ENCODE data around the gene SMR3A. TPM values are rescaled to one million over a fixed set of nuclear protein-coding genes. Genes with fewer than 3 reads are reported as not detected.

Gene SMR3A
- total RNA-seq = not detected

DNA sequence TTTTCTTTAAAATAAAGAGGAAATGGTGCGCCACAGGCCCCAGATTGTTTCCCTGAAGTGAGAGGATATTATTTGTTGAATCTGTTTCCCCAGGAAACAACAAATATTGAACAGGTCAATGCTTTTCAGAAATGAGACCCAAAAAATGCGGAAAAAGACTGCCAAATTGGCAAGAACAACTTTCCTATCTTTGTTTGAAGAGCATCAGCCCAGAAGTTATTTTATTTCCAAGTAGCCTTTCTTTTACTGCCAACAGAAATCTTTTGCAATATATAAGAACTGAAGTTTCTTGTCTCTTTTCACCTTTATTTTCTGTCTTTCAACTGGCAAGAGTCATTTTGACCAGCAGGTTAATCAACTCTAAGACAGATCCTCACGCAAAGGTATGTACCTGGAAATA is at the start of gene SMR3A:
TSS of gene SMR3A (plus strand) at position 301 of the 400 bp plus-strand sequence. CDS start 1,356 bp downstream, outside the sequence.

DNA sequence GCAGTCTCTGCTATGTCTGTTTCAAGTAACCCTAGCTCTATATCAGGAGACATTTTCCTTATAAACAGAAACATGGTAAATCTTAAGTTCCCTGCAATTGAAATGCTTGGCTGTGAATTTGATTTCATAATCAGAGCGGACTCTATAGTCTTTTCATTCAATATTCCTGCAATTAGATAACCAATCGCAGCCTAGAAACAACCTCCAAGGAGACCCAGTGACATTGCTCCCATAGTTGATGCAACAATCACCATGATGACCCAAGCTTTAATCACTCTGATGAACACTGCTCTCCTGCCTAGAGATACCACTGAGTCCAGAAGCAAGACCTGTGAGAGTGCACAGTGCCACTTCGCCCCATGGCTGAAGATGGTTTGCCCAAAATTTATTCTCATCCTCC is 25.9 kb upstream of the SMR3A start, which contains the start of gene CABS1:
TSS of gene CABS1 (plus strand) at position 301 of the 400 bp plus-strand sequence. CDS start at position 360, 59 bp downstream.

DNA sequence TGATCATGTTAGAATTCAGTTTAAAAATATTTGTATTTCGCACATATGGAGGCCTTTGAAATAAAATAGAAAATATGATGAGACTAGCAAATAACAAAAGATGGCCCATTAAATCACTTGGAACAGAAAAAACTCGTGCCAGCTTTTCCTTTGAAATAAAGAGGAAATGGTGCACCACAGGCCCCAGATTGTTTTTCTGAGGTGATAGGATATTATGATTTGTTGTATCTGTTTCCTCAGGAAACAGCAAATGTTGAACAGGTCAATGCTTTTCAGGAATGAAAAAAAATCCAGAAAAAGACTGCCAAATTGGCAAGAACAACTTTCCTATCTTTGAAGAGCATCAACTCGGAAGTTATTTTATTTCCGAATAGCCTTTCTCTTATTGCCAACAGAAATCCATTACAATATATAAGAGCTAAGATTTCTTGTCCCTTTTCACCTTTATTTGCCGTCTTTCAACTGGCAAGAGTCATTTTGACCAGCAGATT is 22.2 kb downstream of the SMR3A start, which contains the start of gene SMR3B:
TSS of gene SMR3B (plus strand) at position 441 of the 491 bp plus-strand sequence. CDS start 1,380 bp downstream, outside the sequence.

DNA sequence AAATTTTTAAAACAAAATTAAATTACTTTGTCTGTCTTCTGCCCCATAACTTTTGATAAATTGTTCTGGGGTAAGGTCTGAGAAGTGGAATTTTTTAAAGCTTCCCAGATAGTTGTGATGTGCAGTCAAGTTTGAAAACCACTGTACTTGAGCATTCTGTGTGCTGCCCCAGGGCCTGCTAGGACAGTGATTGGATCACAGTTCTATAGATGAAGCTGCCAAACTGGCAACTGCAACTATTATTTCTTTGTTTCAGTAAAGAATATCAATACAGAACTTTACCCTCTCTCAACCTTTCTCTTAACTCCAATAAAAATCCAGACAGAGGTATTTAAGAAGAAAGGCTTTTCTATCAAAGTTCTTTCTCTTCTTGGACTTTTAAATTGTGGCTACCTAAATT is 37.0 kb downstream of the SMR3A start, which contains the start of gene OPRPN:
TSS of gene OPRPN (plus strand) at position 361 of the 400 bp plus-strand sequence. CDS start 1,346 bp downstream, outside the sequence.

Other genes with a start within 250 kb of the SMR3A start
- not detected for gene PRR27, start 206.5 kb upstream of the SMR3A start, total RNA-seq
- gene ODAM, start 165.0 kb upstream of the SMR3A start, total RNA-seq = not detected
- gene FDCSP, start 134.6 kb upstream of the SMR3A start, total RNA-seq = not detected
- not detected for gene CSN3, start 118.2 kb upstream of the SMR3A start, total RNA-seq
- gene CABS1, start 25.8 kb upstream of the SMR3A start, total RNA-seq = not detected
- not detected for gene SMR3B, start 22.4 kb downstream of the SMR3A start, total RNA-seq
- gene OPRPN, start 37.2 kb downstream of the SMR3A start, total RNA-seq = not detected
- gene MUC7, start 111.4 kb downstream of the SMR3A start, total RNA-seq = not detected
- gene AMTN, start 157.8 kb downstream of the SMR3A start, total RNA-seq = not detected
- gene AMBN, start 231.5 kb downstream of the SMR3A start, total RNA-seq = not detected